Kidney (tissue), 14 donors: ENCODE measurements around the gene CRNKL1. TPM values are rescaled to one million over a fixed set of nuclear protein-coding genes. Genes with fewer than 3 reads are reported as not detected.

Experiments
- DNase-seq, 5 donors: peaks; one replicate each; pipeline ENCODE4 v3.0.0-alpha.2; 2013 to 2020
- FAIRE-seq: peaks from 2 replicates; lab custom pipeline; 2012; peaks lifted over from hg19 to GRCh38; lab: Jason Lieb, UNC
- H3K27ac ChIP-seq, 2 donors: one replicate each; pipeline ENCODE4 v1.7.0; 2013; ENCODE audit warnings: low read depth in 2 of 2, low read length in 2 of 2, inconsistent platforms in 1 of 2
- H3K27me3 ChIP-seq: one replicate; pipeline ENCODE4 v1.7.1; 2013; ENCODE audit warnings: low read length, inconsistent platforms; ENCODE audit not compliant: control insufficient read depth, insufficient read depth
- H3K36me3 ChIP-seq, 3 donors: one replicate each; pipeline versions ENCODE4 v1.7.0 to v1.7.1; 2013; ENCODE audit warnings: low read length in 3 of 3, control low read depth in 1 of 3, inconsistent platforms in 1 of 3; ENCODE audit not compliant: insufficient read depth in 3 of 3, control insufficient read depth in 2 of 3
- H3K4me1 ChIP-seq, 3 donors: one replicate each; pipeline versions ENCODE4 v1.7.0 to v1.7.1; 2013; ENCODE audit warnings: low read length in 3 of 3, inconsistent platforms in 1 of 3, low read depth in 1 of 3; ENCODE audit not compliant: control insufficient read depth in 2 of 3, insufficient read depth in 2 of 3
- H3K4me3 ChIP-seq, 3 donors: one replicate each; pipeline versions ENCODE4 v1.7.0 to v1.8.1; 2013; ENCODE audit warnings: low read length in 3 of 3, control low read depth in 1 of 3, inconsistent platforms in 1 of 3
- H3K9ac ChIP-seq, 3 donors: one replicate each; pipeline versions ENCODE4 v1.7.0 to v1.7.1; 2013; ENCODE audit warnings: low read length in 3 of 3, control low read depth in 1 of 3, inconsistent platforms in 1 of 3
- H3K9me3 ChIP-seq, 3 donors: one replicate each; pipeline versions ENCODE4 v1.7.0 to v1.7.1; 2013; ENCODE audit warnings: low read length in 3 of 3, control low read depth in 1 of 3, inconsistent platforms in 1 of 3; ENCODE audit not compliant: control insufficient read depth in 2 of 3, insufficient read depth in 1 of 3
- intact Hi-C: fragments of 100-400 bp; cut with DNase I; formaldehyde crosslinking; loops from one replicate; pipeline ENCODE4 v1.11.1; 2022
- polyA plus RNA-seq: library from polyadenylated mRNA; stranded (reverse); fragments of 350-450 nt; fragmentation: Illumina TruSeq; extraction: RNeasy Lipid Tissue Mini Kit (QIAGEN cat#74804); gene quantifications from one replicate; pipeline ENCODE4 v1.2.3, GENCODE V29; 2014; ENCODE audit warnings: low read depth, low replicate concordance; ENCODE audit not compliant: insufficient read depth
- total RNA-seq: library from RNA; stranded (reverse); fragmentation: NEBNext Ultra II Directional; extraction: Animal tissue kit (Norgen Biotek cat#: 25700); gene quantifications from one replicate; pipeline ENCODE4 v1.2.1, GENCODE V29; 2021
- TF ChIP-seq, protein P1 (sequence below): IDR thresholded peaks from 3 replicates; pipeline ENCODE4 v1.5.1; 2012; ENCODE audit warnings: mild to moderate bottlenecking, moderate library complexity, borderline replicate concordance; ENCODE audit not compliant: insufficient read depth; ENCODE audit errors: extremely low read depth
- donor health status: control.
- donor health status: control.
- donor health status: control.
- donor health status: control.
- donor health status: control.
- donor health status: DM: yes; HTN: yes; CAD: no.
- donor health status: Normal renal cell carcinoma (clear cell type).

The CRNKL1 gene
- total and polyA plus RNA-seq, 2 donors from 2014 or later: 18.3 to 20.8 TPM

DNA sequence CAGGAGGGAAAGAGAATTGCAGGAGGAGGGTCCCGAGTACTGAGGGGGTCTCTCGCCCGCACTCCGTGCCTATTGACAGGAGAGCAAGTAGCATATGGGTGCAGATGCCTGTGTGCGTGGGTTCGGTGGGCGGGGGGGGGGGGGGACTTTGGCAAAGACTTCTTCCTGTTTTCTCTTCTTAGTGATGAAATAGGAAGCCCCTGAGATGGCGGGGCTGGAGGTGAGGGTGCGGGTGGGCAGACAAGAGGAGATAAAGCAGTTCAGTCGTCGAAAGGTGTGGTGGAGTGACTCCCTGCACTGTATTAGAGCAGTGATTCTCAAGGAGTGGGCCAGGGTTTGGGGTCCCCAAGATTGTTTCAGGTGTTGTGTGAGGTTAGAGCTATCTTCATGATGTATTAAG lies 31.4 kb downstream of the CRNKL1 start:
- intact Hi-C loops: no loop called here
- H3K27ac ChIP-seq: no peak overlapping the region

DNA sequence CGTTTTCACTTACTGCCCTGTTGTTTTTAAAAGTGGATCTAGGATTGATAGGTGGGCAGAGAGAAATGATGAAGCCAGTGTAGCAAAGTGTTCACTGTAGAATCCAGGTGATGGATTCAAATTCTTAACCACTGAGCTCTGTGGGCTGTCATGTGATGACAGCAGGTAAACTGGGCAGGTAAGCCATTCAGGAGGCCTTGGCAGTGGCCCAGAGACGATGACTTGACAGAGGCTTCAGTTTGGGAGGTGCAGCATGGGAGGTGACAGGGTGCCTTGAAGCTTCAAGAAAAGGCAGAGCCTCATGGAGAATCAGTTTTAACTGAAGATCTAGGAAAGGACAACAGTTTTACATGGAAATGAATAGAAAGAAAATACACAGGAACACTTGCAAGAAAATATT lies 33.1 kb downstream of the CRNKL1 start:
- no peak for FAIRE-seq
- Histone ChIP-seq H3K27ac (no peak overlapping the region), H3K4me3 (peak overlapping the region in 1 of 3 donors; percentile 92), H3K4me1 (peaks cover 0 to 18% (median 11%) of the 10 kb centered on the region in 3 donors), H3K9ac (peak overlapping the region in 2 of 3 donors; percentile 33 to 87), H3K36me3 (peaks cover 0 to 5% (median 2%) of the 10 kb centered on the region in 3 donors), H3K27me3 (no peaks in the 10 kb centered on the region), H3K9me3 (no peaks in the 10 kb centered on the region)
- TF ChIP-seq, protein P1, sequence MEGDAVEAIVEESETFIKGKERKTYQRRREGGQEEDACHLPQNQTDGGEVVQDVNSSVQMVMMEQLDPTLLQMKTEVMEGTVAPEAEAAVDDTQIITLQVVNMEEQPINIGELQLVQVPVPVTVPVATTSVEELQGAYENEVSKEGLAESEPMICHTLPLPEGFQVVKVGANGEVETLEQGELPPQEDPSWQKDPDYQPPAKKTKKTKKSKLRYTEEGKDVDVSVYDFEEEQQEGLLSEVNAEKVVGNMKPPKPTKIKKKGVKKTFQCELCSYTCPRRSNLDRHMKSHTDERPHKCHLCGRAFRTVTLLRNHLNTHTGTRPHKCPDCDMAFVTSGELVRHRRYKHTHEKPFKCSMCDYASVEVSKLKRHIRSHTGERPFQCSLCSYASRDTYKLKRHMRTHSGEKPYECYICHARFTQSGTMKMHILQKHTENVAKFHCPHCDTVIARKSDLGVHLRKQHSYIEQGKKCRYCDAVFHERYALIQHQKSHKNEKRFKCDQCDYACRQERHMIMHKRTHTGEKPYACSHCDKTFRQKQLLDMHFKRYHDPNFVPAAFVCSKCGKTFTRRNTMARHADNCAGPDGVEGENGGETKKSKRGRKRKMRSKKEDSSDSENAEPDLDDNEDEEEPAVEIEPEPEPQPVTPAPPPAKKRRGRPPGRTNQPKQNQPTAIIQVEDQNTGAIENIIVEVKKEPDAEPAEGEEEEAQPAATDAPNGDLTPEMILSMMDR: no peak
- intact Hi-C loops: no loop called here
- no peak for DNase-seq

More for the DNA sequence above, 31.4 kb downstream of the CRNKL1 start:
- FAIRE-seq (no peak), DNase-seq (no peak)
- Histone ChIP-seq H3K27me3 (no peaks in the 10 kb centered on the region), H3K4me1 (peaks cover 0 to 18% (median 11%) of the 10 kb centered on the region in 3 donors), H3K9me3 (no peaks in the 10 kb centered on the region), H3K4me3 (no peak overlapping the region), H3K36me3 (peaks cover 0 to 5% (median 2%) of the 10 kb centered on the region in 3 donors), H3K9ac (no peak overlapping the region)
- TF ChIP-seq, protein P1: no peak

DNA sequence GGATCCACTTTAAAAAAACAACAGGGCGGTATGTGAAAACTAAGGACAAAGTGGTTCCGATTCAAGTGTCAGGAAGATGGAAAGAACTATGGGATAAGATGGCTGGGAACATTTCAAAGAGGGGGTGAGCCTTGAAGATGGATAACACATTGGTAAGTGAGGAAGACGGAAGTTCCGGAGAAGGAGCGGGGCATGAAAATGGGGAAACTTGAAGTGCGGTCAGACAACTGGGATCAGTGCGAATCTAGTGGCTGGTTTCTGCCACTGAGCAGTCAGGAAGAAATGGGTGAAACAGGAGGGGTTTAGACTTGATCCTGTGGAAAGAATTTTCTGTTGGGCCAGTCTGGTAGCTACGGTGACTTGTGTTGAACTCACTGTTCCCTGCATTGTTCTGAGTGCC lies 33.9 kb downstream of the CRNKL1 start:
- no peak overlapping the region for H3K27ac ChIP-seq
- peaks cover 0 to 1% (median under 1%) of the 10 kb centered on the region in 3 donors for H3K36me3 ChIP-seq
- intact Hi-C loops: no loop called here
- FAIRE-seq (no peak), DNase-seq (no peak)
- no peaks in the 10 kb centered on the region for H3K9me3 ChIP-seq
- peak overlapping the region in 1 of 3 donors; percentile 87 for H3K9ac ChIP-seq
- peak overlapping the region; percentile 84 to 92 (median 89) for H3K4me3 ChIP-seq
- TF ChIP-seq, protein P1: no peak
- H3K27me3 ChIP-seq: no peaks in the 10 kb centered on the region
- peaks cover 0 to 18% (median 11%) of the 10 kb centered on the region in 3 donors for H3K4me1 ChIP-seq

DNA sequence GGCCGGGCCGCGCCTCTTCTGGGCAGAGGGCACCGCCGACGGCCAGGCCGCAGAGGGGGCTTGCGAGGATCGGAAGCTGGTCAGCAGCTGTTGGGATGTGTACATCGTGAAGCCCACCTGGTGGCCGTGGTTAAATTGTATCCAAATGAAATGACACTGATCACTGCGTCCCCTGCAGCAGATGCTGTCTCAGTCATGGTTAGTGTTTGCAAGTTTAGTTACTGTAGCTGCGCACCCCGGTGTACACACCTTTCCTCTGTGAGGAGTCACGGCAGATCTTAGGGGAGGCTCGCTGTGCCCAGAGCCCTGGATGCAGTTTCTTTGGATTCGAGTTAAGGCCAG lies 34.5 kb downstream of the CRNKL1 start:
- TF ChIP-seq, protein P1: no peak
- DNase-seq (peak in 3 of 5 donors; percentile 20 to 42 (median 35)), FAIRE-seq (no peak)
- Histone ChIP-seq H3K27ac (peak overlapping the region in 1 of 2 donors; percentile 73), H3K9me3 (no peaks in the 10 kb centered on the region), H3K4me3 (peak overlapping the region; percentile 84 to 92 (median 89)), H3K36me3 (no peaks in the 10 kb centered on the region), H3K27me3 (no peaks in the 10 kb centered on the region), H3K9ac (peak overlapping the region; percentile 72 to 87 (median 78)), H3K4me1 (peaks cover 0 to 18% (median 11%) of the 10 kb centered on the region in 3 donors)
- intact Hi-C loops: no loop called here
